Activated B cell treated with CpG ODN at 0.5 μM for 24 hours (primary cell): ENCODE data around the gene SIX2. TPM values are rescaled to one million over a fixed set of nuclear protein-coding genes. Genes with fewer than 3 reads are reported as not detected.

Experiments used
- ATAC-seq: fragments of 200-7000 bp; cut with Tn5 transposase; one replicate; pipeline ENCODE4 v1.10.0; 2021; ENCODE audit warnings: low read depth, mild to moderate bottlenecking, moderate library complexity
- CTCF ChIA-PET: fragments of 350-600 bp; sonication (Branson Sonifier 250); formaldehyde crosslinking; loops from one replicate; lab custom pipeline; 2021; ENCODE audit warnings: antibody characterized with exemption; lab: Charles Lee
- POLR2A ChIA-PET: fragments of 350-600 bp; sonication (Branson Sonifier 250); formaldehyde crosslinking; loops from one replicate; lab custom pipeline; 2021; ENCODE audit warnings: antibody characterized with exemption; lab: Charles Lee
- DNase-seq: peaks from one replicate; pipeline ENCODE4 v3.0.0; 2022
- H3K27ac Mint-ChIP-seq: one replicate; pipeline ENCODE4 v1.8.0; 2020; ENCODE audit warnings: mixed read lengths
- H3K27me3 Mint-ChIP-seq: one replicate; pipeline ENCODE4 v1.8.0; 2021; ENCODE audit warnings: mixed read lengths
- H3K36me3 Mint-ChIP-seq: one replicate; pipeline ENCODE4 v1.8.0; 2021; ENCODE audit warnings: low read depth, mixed read lengths
- H3K4me1 Mint-ChIP-seq: one replicate; pipeline ENCODE4 v1.8.0; 2021; ENCODE audit warnings: mixed read lengths
- H3K4me3 Mint-ChIP-seq: one replicate; pipeline ENCODE4 v1.8.0; 2020; ENCODE audit warnings: mild to moderate bottlenecking, mixed read lengths
- H3K9me3 Mint-ChIP-seq: one replicate; pipeline ENCODE4 v1.8.0; 2020; ENCODE audit warnings: mixed read lengths
- intact Hi-C: fragments of 100-400 bp; cut with micrococcal nuclease; formaldehyde crosslinking; loops from one replicate; pipeline ENCODE4 v1.15.1; 2024
- total RNA-seq: library from RNA; stranded (reverse); gene quantifications from 2 replicates; pipeline ENCODE4 v1.2.3, GENCODE V29; 2022
- TF ChIP-seq, protein P1 (sequence below): fragments of 200-600 bp; IDR thresholded peaks from one replicate; pipeline ENCODE4 v1.8.0; 2022; ENCODE audit warnings: antibody characterized with exemption, mild to moderate bottlenecking

The SIX2 gene
- total RNA-seq, 1 donor from 2014 or later, result not detected

GRCh38 chr2:44974064-44974715 is 35.1 kb downstream of the SIX2 start:
- Mint-ChIP-seq H3K27ac (no peak overlapping the region), H3K36me3 (no peaks in the 10 kb centered on the region), H3K27me3 (peaks cover 22% of the 10 kb centered on the region), H3K9me3 (no peaks in the 10 kb centered on the region), H3K4me3 (no peak overlapping the region), H3K4me1 (peaks cover 4% of the 10 kb centered on the region)
- TF ChIP-seq, protein P1, sequence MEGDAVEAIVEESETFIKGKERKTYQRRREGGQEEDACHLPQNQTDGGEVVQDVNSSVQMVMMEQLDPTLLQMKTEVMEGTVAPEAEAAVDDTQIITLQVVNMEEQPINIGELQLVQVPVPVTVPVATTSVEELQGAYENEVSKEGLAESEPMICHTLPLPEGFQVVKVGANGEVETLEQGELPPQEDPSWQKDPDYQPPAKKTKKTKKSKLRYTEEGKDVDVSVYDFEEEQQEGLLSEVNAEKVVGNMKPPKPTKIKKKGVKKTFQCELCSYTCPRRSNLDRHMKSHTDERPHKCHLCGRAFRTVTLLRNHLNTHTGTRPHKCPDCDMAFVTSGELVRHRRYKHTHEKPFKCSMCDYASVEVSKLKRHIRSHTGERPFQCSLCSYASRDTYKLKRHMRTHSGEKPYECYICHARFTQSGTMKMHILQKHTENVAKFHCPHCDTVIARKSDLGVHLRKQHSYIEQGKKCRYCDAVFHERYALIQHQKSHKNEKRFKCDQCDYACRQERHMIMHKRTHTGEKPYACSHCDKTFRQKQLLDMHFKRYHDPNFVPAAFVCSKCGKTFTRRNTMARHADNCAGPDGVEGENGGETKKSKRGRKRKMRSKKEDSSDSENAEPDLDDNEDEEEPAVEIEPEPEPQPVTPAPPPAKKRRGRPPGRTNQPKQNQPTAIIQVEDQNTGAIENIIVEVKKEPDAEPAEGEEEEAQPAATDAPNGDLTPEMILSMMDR, result no peak
- intact Hi-C loops, result no loop called here
- DNase-seq (no peak), ATAC-seq (no peak)
- ChIA-PET POLR2A (no interaction called here), CTCF (no interaction called here)

DNA sequence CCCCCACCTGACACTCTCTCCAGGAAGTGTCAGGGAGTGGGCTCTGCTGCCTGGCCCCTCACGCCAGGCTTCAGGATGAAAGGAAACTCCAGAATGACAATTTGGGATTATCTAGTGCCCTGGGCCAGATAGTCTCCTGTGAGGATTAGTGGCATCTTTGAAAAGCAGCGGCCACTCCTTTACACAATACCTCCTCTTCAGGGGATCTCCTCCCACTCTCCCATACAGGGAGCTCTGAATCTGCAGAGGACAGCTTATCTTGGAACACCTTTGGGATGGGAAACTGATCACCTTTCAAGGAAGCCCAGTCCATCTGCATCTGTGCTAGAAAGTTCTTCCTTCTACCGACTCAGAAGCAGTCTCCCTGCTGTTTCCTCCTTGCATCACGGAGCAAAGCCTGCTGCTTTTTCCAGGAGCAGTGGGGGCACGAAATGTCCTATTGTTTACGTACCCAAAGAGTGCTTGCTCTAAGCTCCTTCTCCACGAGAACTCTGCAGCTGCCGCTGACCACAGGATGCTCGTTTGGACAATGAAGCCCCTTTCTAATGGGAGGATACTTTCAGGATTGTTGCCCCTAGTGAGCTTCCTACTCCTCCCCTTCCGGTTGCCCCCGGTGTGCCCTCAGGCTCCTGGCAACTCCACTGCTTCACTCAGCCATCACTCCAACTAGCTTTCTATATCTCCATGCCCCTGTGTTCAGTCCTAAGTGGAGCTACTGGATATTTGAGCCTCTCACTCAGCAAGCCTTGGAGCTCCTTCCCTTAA is 36.3 kb downstream of the SIX2 start:
- H3K9me3 Mint-ChIP-seq, result no peaks in the 10 kb centered on the region

GRCh38 chr2:44970846-44971450 is 38.3 kb downstream of the SIX2 start:
- Mint-ChIP-seq H3K4me1 (peaks cover 4% of the 10 kb centered on the region), H3K9me3 (no peaks in the 10 kb centered on the region), H3K27ac (no peak overlapping the region), H3K36me3 (no peaks in the 10 kb centered on the region), H3K4me3 (no peak overlapping the region), H3K27me3 (peaks cover 31% of the 10 kb centered on the region)
- CTCF ChIA-PET, result interaction anchor here (0.8 to 1.2 kb wide), 2 partner anchors 10 to 12 kb away, joined by 3 to 4 read pairs; no protein-coding TSS in a partner anchor
- intact Hi-C loops, result no loop called here
- TF ChIP-seq, protein P1, result no peak
- POLR2A ChIA-PET, result interaction anchor here (0.9 kb wide), 1 partner anchor 198 kb away, joined by 3 read pairs; no protein-coding TSS in a partner anchor
- ATAC-seq (no peak), DNase-seq (no peak)

More for the DNA sequence above, 36.3 kb downstream of the SIX2 start:
- TF ChIP-seq, protein P1, result no peak
- H3K4me3 Mint-ChIP-seq, result peak overlapping the region; percentile 19
- H3K27ac Mint-ChIP-seq, result no peak overlapping the region
- ATAC-seq, result no peak
- ChIA-PET POLR2A (no interaction called here), CTCF (no interaction called here)
- H3K27me3 Mint-ChIP-seq, result peaks cover 23% of the 10 kb centered on the region
- H3K4me1 Mint-ChIP-seq, result peaks cover 4% of the 10 kb centered on the region
- no peaks in the 10 kb centered on the region for H3K36me3 Mint-ChIP-seq
- intact Hi-C loops, result no loop called here
- no peak for DNase-seq

- peaks cover 39% of the 10 kb centered on the region for H3K27me3 Mint-ChIP-seq
- intact Hi-C loops, result no loop called here
- H3K27ac Mint-ChIP-seq, result no peak overlapping the region
- no peaks in the 10 kb centered on the region for H3K36me3 Mint-ChIP-seq
- peaks cover 4% of the 10 kb centered on the region for H3K4me1 Mint-ChIP-seq
- TF ChIP-seq, protein P1, result no peak
- ChIA-PET POLR2A (no interaction called here), CTCF (interaction anchor here (0.8 to 1.2 kb wide), 2 partner anchors 11 to 13 kb away, joined by 3 to 4 read pairs; no protein-coding TSS in a partner anchor)
- no peaks in the 10 kb centered on the region for H3K9me3 Mint-ChIP-seq
- H3K4me3 Mint-ChIP-seq, result no peak overlapping the region
- DNase-seq (no peak), ATAC-seq (no peak)
Observed at GRCh38 chr2:44969936-44970335, 39.3 kb downstream of the SIX2 start.
